MG63 (cell line): ENCODE results near the gene CHSY1. TPM values are rescaled to one million over a fixed set of nuclear protein-coding genes. Genes with fewer than 3 reads are reported as not detected.

Experiments used
- DNase-seq: peaks from one replicate; pipeline ENCODE4 v3.0.0-alpha.2; 2020
- H3K27me3 ChIP-seq: fragments of 250-450 bp; sonication (Bioruptor Pico); 2 replicates; pipeline ENCODE4 v1.5.1; 2020; ENCODE audit warnings: mild to moderate bottlenecking, moderate library complexity
- H3K36me3 ChIP-seq: fragments of 250-450 bp; sonication (Bioruptor Pico); 2 replicates; pipeline ENCODE4 v1.5.1; 2020; ENCODE audit warnings: mild to moderate bottlenecking, moderate library complexity
- H3K4me3 ChIP-seq: fragments of 250-450 bp; sonication (Bioruptor Pico); 2 replicates; pipeline ENCODE4 v1.5.1; 2020; ENCODE audit warnings: mild to moderate bottlenecking, moderate library complexity
- H3K9me3 ChIP-seq: fragments of 250-450 bp; sonication (Bioruptor Pico); 2 replicates; pipeline ENCODE4 v1.5.1; 2020; ENCODE audit warnings: mild to moderate bottlenecking, moderate library complexity
- total RNA-seq: library from RNA; depleted of rRNA; stranded (reverse); fragments of >200 nt; shearing (Covaris generic); gene quantifications from 2 replicates; pipeline ENCODE4 v1.2.3, GENCODE V29; 2014; ENCODE audit warnings: low replicate concordance

CHSY1 gene
- total RNA-seq, 1 experiment from 2014 or later: 11.0 TPM

DNA sequence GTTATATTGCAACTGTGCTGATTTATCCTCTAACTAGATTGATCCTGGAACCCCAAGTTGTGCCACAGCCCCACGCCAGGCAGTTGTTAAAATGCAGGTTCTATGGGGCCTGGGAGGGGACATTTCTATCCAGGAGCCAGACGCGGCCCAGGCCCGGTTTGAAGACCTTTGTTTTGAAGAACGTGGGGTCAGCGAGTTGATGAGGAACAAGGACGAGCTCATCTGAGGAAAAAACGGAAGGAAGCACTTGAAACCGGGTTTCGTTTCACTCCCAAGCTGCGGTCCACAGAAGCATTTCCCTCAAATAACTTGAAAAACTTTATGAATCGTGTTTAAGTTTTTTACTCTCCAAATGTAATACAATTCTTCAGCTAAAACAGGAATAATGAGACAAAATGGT lies 76.4 kb downstream of the CHSY1 start:
- no peaks in the 10 kb centered on the region for H3K9me3 ChIP-seq
- no peak for DNase-seq

DNA sequence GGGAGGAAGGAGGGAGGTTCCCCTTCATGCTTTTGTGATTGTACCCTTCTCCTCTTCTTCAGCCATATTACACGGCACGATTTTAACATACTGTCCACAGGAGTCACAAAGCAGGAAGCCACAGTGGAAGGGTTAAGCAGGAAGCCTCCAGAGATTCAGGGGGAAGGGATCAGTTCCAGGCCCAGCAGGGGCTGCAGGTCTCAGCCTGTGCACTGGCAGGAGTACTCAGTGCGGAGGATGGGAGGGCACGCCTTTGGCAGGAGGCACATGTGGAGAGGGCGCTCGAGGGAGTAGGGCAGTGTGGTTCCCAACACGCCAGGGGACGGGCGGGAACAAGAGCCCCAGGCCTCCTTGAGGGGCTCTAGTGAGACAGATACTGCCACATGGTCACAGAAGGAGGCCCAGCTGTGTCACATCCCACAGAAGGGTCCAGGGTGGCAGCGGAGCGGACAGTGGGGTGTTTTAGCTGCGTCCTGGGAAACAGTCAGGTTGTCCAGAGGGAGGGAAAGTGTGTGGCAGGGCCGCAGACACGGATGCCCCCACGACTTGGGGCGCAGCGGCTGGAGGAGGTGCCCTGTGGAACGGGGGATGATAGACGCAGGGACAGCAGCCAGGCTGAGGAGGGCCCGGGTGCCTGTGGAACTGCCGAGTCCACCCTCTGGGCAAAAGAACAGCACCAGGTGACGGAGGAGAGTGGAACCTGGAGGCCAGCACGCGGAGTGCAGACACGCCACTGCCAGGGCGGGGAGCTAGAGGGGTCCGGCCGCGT lies 77.5 kb downstream of the CHSY1 start:
- no peak for DNase-seq
- Histone ChIP-seq H3K4me3 (no peak overlapping the region), H3K36me3 (peaks cover 73% of the 10 kb centered on the region)

More for the DNA sequence above, 76.4 kb downstream of the CHSY1 start:
- Histone ChIP-seq H3K27me3 (no peaks in the 10 kb centered on the region), H3K4me3 (no peak overlapping the region), H3K36me3 (peaks cover 82% of the 10 kb centered on the region)

DNA sequence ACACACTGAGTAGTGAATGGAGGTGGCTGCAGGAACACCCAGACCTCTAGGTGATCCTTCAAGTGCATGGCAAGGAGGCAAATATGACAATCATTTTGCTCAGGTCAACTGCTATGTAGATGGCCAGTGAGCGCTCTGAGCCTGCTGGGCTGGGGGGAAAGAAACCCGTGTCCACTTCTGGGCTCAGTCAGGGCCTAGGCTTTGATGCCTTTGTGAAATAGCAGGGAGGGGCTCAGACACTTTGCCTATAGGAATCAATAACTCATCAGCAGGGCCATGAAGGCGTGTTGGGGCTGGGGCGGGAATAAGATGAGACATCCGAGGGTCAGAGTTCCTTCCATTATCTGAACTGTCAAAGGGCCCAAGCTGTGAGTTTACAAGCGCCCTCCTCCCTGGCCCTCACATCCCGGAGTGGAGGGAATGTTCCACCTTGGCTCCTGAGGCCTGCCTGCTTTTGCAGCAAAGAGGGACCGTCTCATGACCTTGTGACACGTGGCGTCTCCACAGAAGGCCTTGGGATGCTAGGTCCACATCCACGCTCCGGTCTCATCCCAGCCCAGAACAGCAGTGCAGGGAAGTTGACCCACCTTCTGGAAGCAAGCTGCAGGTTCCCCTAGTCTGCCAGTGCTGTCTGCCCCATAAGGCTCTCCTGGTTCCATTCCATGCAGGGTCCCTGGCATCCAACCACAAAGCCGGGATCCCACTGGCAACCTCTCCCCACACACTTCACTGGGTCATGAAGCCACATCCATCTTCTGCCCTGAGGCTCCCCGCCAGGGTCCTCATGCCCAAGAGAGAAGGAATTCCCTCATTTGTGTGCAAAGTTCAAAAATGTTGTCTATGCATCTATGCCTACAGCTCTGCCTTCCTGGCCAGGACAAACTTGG lies 78.4 kb downstream of the CHSY1 start:
- no peak for DNase-seq
- peaks cover 66% of the 10 kb centered on the region for H3K36me3 ChIP-seq
- H3K4me3 ChIP-seq: no peak overlapping the region
- no peaks in the 10 kb centered on the region for H3K9me3 ChIP-seq
- H3K27me3 ChIP-seq: no peaks in the 10 kb centered on the region

More for the DNA sequence above, 77.5 kb downstream of the CHSY1 start:
- no peaks in the 10 kb centered on the region for H3K9me3 ChIP-seq
- no peaks in the 10 kb centered on the region for H3K27me3 ChIP-seq

GRCh38 chr15:101172501-101173071 lies 79.3 kb downstream of the CHSY1 start:
- no peak for DNase-seq
- H3K4me3 ChIP-seq: no peak overlapping the region
- no peaks in the 10 kb centered on the region for H3K27me3 ChIP-seq
- H3K9me3 ChIP-seq: no peaks in the 10 kb centered on the region
- H3K36me3 ChIP-seq: peaks cover 57% of the 10 kb centered on the region

DNA sequence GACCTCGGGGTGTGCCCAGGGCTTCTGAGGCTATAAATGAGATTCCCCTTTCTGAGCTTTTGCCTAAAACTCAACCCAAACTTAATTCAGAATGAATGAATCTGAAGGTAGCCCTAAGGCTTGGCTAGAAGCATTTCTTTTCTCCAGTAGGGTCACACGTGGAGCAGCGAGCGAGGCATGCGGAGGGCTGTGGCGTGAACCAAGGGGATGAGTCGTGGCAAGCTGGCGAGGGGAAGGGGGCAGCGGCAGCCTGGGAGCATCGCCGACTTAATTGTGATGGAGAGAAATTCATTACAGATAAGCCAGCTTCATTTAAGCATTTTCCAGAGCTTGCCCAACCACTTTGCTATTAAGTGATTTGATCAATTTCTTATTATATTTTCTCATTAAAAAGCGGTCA lies 79.9 kb downstream of the CHSY1 start:
- peak; percentile 31 for DNase-seq

DNA sequence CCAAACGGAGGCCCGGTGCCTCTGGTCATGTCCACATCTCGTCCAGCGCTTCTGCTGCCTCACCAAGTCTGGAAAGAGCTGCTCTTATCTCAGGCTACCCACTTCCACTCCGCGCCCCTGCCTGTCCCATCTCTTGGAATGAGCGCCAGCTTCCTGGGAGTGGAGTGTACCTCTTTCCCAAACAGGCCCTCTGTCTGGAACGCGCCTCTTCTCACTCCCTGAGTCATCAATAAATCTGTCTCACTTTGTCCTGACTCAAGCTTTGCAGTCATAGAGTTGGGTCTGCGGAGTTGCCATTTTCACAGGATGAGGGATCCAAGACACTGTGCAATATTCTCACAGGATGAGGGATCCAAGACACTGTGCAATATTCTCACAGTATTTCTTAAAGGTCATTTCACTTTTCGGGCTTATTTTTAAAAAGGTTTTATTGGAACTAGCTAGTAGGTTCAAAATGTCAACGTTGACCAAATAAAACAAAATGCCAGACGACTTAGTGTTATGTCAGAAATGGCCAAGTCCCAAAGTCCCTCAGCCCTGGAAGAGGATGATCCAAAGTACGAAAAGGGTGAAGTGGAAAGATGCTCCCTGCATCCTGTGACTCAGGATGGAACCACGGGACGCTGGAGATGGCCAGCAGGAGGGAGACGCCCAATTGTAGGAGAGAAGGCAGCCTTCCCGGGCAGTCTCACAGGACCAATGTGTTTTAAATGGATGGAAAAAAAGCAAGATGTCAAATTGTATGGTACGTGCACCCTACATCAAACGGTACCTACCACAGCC lies 81.1 kb downstream of the CHSY1 start:
- Histone ChIP-seq H3K9me3 (peaks cover 12% of the 10 kb centered on the region), H3K27me3 (no peaks in the 10 kb centered on the region), H3K36me3 (peaks cover 46% of the 10 kb centered on the region), H3K4me3 (no peak overlapping the region)
- DNase-seq: peak; percentile 50

More for the DNA sequence above, 79.9 kb downstream of the CHSY1 start:
- H3K27me3 ChIP-seq: no peaks in the 10 kb centered on the region
- H3K4me3 ChIP-seq: no peak overlapping the region
- peaks cover 51% of the 10 kb centered on the region for H3K36me3 ChIP-seq
- H3K9me3 ChIP-seq: no peaks in the 10 kb centered on the region; the same call in 1 of the 2 replicates

DNA sequence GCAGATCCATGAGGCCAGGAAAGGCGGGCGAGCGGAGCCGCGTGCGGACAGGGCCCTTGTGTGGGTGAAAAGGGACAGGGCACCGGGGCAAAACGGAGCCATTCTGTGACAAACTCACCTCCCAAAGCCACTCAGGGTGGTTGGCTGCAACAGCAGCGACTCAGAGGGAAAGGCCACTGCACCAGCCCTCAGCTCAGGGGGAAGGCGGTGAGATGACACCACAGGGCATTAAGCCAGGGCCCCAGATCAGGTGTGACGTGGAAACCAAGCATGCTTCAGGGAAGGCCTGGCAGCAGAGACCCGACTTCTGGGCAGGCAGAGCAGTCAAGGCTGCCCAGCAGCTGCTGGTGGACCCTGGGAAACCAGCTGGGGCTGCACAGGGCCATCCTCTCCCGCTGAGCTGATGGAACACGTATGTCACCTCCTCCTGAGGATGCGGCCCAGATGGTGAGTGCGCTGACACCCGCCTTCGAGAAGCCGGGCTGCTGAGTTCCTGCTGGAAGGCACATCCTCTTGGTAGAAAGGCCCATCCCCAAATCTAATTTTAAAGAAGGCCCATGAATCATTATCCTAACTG lies 82.3 kb downstream of the CHSY1 start:
- DNase-seq: no peak
- Histone ChIP-seq H3K27me3 (no peaks in the 10 kb centered on the region), H3K9me3 (peaks cover 22% of the 10 kb centered on the region), H3K36me3 (peaks cover 34% of the 10 kb centered on the region), H3K4me3 (no peak overlapping the region)

- DNase-seq: no peak
- Histone ChIP-seq H3K4me3 (no peak overlapping the region), H3K36me3 (peaks cover 28% of the 10 kb centered on the region), H3K27me3 (no peaks in the 10 kb centered on the region), H3K9me3 (peaks cover 27% of the 10 kb centered on the region)
These were observed 82.9 kb downstream of the CHSY1 start for GRCh38 chr15:101168898-101169494.

DNA sequence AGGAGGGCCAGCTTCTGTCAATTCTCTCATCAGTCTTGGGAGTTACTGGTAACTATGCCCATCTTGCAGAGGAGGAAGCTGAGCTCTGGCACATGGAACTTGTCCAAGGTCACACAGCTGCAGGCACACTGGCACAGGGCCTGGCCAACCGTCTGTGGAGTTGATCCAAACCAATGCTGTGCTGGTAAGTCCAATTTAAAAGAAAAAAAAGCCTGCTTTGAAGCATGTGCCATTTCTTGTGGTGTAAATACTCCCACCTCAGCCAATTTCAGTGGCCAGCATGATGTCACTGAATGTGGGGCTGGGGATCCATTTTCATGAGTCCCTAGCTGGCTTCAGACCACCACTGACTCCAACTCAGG lies 83.4 kb downstream of the CHSY1 start:
- H3K36me3 ChIP-seq: peaks cover 22% of the 10 kb centered on the region
- DNase-seq: peak; percentile 78
- H3K9me3 ChIP-seq: peaks cover 27% of the 10 kb centered on the region

DNA sequence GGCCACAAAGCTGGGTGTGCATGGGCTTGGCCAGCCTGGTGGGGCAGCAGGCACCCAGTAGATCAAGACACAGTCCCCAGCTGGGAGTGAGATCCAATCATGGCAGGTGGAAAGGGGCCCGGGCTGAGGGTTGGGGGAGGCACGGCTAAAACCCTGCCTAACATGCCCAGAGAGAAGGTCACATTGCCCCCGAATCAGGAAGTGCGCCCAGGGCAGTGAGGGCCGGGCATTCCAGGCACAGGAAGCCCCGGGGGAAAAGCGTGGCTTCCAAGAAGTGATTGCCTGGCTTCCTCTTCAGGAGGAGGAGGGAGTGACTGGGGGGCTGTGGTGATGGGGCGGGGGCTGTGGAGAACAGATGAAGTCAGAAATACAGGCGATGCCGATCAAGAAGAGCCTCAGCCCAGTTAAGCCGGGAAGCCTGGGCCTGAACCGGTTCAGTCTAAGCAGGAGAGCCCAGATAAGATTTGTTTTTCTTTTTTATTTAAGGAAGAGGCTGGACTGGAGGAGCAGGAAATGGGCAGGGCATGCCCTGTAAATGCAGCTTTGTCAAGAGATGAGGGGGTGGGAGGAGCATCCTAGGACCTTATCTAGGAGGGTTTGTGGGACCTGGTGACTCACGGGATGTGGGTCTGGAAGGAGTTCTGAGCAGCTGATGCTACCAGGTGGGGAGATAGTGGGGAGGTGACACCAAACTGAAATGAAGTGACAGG lies 83.9 kb downstream of the CHSY1 start:
- peaks cover 27% of the 10 kb centered on the region for H3K9me3 ChIP-seq
- peaks cover 17% of the 10 kb centered on the region for H3K36me3 ChIP-seq
- H3K27me3 ChIP-seq: no peaks in the 10 kb centered on the region
- no peak overlapping the region for H3K4me3 ChIP-seq
- DNase-seq: peak; percentile 92

More for the DNA sequence above, 83.4 kb downstream of the CHSY1 start:
- no peaks in the 10 kb centered on the region for H3K27me3 ChIP-seq
- no peak overlapping the region for H3K4me3 ChIP-seq

- Histone ChIP-seq H3K36me3 (peaks cover 17% of the 10 kb centered on the region), H3K9me3 (peaks cover 27% of the 10 kb centered on the region), H3K27me3 (no peaks in the 10 kb centered on the region), H3K4me3 (no peak overlapping the region)
- DNase-seq: no peak
These were observed 84.5 kb downstream of the CHSY1 start for GRCh38 chr15:101167411-101167752.

DNA sequence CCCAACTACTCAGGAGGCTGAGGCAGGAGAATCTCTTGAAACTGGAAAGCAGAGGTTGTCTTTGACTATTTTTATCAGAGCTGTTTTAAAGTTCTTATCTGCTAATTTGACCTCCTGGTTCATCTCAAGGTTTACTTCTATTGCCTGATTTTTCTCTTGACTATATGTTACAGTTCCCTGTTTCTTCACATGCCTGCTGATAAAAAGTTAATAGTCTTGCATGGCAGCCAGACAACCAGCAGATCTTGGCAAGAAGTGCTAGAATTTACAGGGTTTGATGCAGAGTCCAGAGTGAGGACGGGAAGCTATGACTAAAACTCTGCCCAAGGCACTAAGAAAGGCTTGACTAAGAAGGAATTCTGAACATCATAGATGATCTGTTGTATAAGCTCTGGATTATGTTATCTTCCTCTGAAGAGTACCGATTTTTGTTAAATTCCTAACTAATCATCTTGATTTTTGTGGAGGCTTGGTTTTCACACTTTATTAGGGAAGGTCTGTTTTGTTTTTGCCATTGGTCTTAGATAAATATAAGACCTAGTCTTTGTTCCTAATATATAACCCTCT lies 85.9 kb downstream of the CHSY1 start:
- peaks cover 14% of the 10 kb centered on the region for H3K36me3 ChIP-seq
- DNase-seq: no peak
- H3K27me3 ChIP-seq: no peaks in the 10 kb centered on the region
- peaks cover 27% of the 10 kb centered on the region for H3K9me3 ChIP-seq
- H3K4me3 ChIP-seq: no peak overlapping the region

GRCh38 chr15:101162701-101163483 lies 89.0 kb downstream of the CHSY1 start:
- no peak for DNase-seq

DNA sequence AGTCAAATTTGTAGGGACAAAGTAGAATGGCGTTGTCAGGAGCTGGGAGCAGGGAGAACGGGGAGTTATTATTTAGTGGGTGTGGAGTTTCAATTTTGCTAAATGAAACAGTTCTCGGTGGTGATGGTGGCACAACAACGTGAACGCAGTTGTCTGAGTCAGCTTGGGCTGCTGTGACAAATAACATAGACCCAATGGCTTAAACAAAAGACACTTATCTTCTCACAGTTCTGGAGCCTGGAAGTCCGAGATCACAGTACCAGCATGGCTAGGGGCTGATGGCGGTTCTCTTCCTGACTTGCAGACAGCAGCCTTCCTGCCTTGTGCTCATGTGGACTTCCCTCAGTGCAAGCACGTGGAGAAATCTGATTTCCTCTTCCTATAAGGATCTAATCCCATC lies 90.2 kb downstream of the CHSY1 start:
- H3K9me3 ChIP-seq: peaks cover 24% of the 10 kb centered on the region
- H3K27me3 ChIP-seq: no peaks in the 10 kb centered on the region
- no peak overlapping the region for H3K4me3 ChIP-seq
- no peak for DNase-seq
- peaks cover 4% of the 10 kb centered on the region; the same call in 1 of the 2 replicates for H3K36me3 ChIP-seq

More at GRCh38 chr15:101162701-101163483, 89.0 kb downstream of the CHSY1 start:
- H3K36me3 ChIP-seq: peaks cover 4% of the 10 kb centered on the region; the same call in 1 of the 2 replicates
- H3K27me3 ChIP-seq: no peaks in the 10 kb centered on the region
- H3K4me3 ChIP-seq: no peak overlapping the region
- peaks cover 27% of the 10 kb centered on the region for H3K9me3 ChIP-seq
